Measurements from ENCODE around the gene MED15.
"Not testable (repeated sequence)": the region's sequence is repeated elsewhere in the genome, so short reads cannot be mapped to it uniquely, and the experiment has no call there.

The MED15 gene

GRCh38 chr22:20584029-20584871, 76.8 kb downstream of the MED15 start:
- no peak for DNase-seq (ENCODE audit: low read depth)

- DNase-seq (ENCODE audit: low read depth), result no peak
Observed at GRCh38 chr22:20584872-20585638, 77.6 kb downstream of the MED15 start.

GRCh38 chr22:20585639-20586402, 78.4 kb downstream of the MED15 start:
- no peak for DNase-seq (ENCODE audit: low read depth)

- no peak for DNase-seq (ENCODE audit: low read depth)
Observed at GRCh38 chr22:20586403-20586745, 79.0 kb downstream of the MED15 start.

- no peak for DNase-seq (ENCODE audit: low read depth)
Observed at GRCh38 chr22:20587206-20587958, 80.0 kb downstream of the MED15 start.

GRCh38 chr22:20588092-20588842, 80.9 kb downstream of the MED15 start:
- no peak for DNase-seq (ENCODE audit: low read depth)

GRCh38 chr22:20588843-20589581, 81.6 kb downstream of the MED15 start:
- DNase-seq (ENCODE audit: low read depth), result no peak

- no peak for DNase-seq (ENCODE audit: low read depth)
Observed at GRCh38 chr22:20589614-20590476, 82.4 kb downstream of the MED15 start.

- DNase-seq (ENCODE audit: low read depth), result no peak
Observed at GRCh38 chr22:20590477-20591294, 83.3 kb downstream of the MED15 start.

GRCh38 chr22:20591295-20591645, 83.9 kb downstream of the MED15 start:
- DNase-seq (ENCODE audit: low read depth), result no peak

GRCh38 chr22:20591660-20592310, 84.4 kb downstream of the MED15 start:
- DNase-seq (ENCODE audit: low read depth), result no peak

GRCh38 chr22:20594038-20594437, 86.6 kb downstream of the MED15 start:
- not testable (repeated sequence) for DNase-seq (ENCODE audit: low read depth)

GRCh38 chr22:20594486-20594885, 87.1 kb downstream of the MED15 start:
- DNase-seq (ENCODE audit: low read depth), result not testable (repeated sequence)

- no peak for DNase-seq (ENCODE audit: low read depth)
Observed at GRCh38 chr22:20595461-20595860, 88.1 kb downstream of the MED15 start.

- no peak for DNase-seq (ENCODE audit: low read depth)
Observed at GRCh38 chr22:20599117-20599516, 91.7 kb downstream of the MED15 start.

- DNase-seq (ENCODE audit: low read depth), result no peak
Observed at GRCh38 chr22:20600137-20600673, 92.8 kb downstream of the MED15 start.

- no peak for DNase-seq (ENCODE audit: low read depth)
Observed at GRCh38 chr22:20601308-20601707, 93.9 kb downstream of the MED15 start.

All from GM04504 (cell line).